GM21515 (cell line): ENCODE measurements around the gene ATXN3.

Source experiments
- ATAC-seq: cut with Tn5 transposase; IDR thresholded peaks from one replicate; pipeline ENCODE4 v1.9.1; 2021; ENCODE audit not compliant: unreplicated experiment

Gene ATXN3

GRCh38 chr14:92009604-92010003, 96.8 kb downstream of the ATXN3 start:
- ATAC-seq, result no peak
